ENCODE data around the gene EMILIN3. TPM values are rescaled to one million over a fixed set of nuclear protein-coding genes. Genes with fewer than 3 reads are reported as not detected.

Gene EMILIN3
- polyA plus RNA-seq, 2 of the 4 experiments (the other 2 are of a cell fraction): 0.06 to 0.58 TPM

GRCh38 chr20:41320976-41321375 is 45.6 kb downstream of the EMILIN3 start:
- H3K4me1 ChIP-seq: peaks cover 18% of the 10 kb centered on the region; the same call in 2 of the 3 replicates
- DNase-seq (ENCODE audit: low read depth in 1 of 2, low spot score in 1 of 2): no peak
- POLR2A ChIA-PET: no interaction called here

GRCh38 chr20:41320441-41320840 is 46.2 kb downstream of the EMILIN3 start:
- ChIA-PET CTCF (interaction anchor here (2.1 to 4.5 kb wide), 3 partner anchors 20 to 185 kb away, joined by 7 to 31 read pairs (median 12); partner anchors contain the start of gene LPIN3), POLR2A (no interaction called here)
- ATAC-seq (no peak), DNase-seq (ENCODE audit: low read depth in 1 of 2, low spot score in 1 of 2) (no peak), FAIRE-seq (no peak)
- H3K9me3 ChIP-seq: no peaks in the 10 kb centered on the region
- H3K27ac ChIP-seq: no peak overlapping the region
- TF ChIP-seq EHF (CRISPR knock-in tag; IDR thresholded peaks at IDR 0.05) (no peak), E2F6 (IDR thresholded peaks at IDR 0.05; ENCODE audit: borderline replicate concordance, low read depth) (no peak), FOSB (CRISPR knock-in tag; IDR thresholded peaks at IDR 0.05) (no peak), ZSCAN20 (CRISPR knock-in tag; IDR thresholded peaks at IDR 0.05) (no peak), JUNB (IDR thresholded peaks at IDR 0.05) (no peak), ELK1 (IDR thresholded peaks at IDR 0.05; ENCODE audit: low read depth, low read length) (no peak), POLR2A (IDR thresholded peaks at IDR 0.05; ENCODE audit: low read length) (no peak)
- no peak overlapping the region for H3K4me2 ChIP-seq
- peaks cover 20% of the 10 kb centered on the region; the same call in 2 of the 3 replicates for H3K4me1 ChIP-seq
- no peak overlapping the region for H3K4me3 ChIP-seq

More at GRCh38 chr20:41320976-41321375, 45.6 kb downstream of the EMILIN3 start:
- no peak for FAIRE-seq
- Histone ChIP-seq H3K4me3 (no peak overlapping the region), H3K9me3 (no peaks in the 10 kb centered on the region), H3K4me2 (no peak overlapping the region), H3K27ac (no peak overlapping the region; a peak in 1 of 6 replicates)
- TF ChIP-seq JUN (IDR thresholded peaks at IDR 0.05): no peak
- no peak for TF ChIP-seq RCOR1 (IDR thresholded peaks at IDR 0.05; ENCODE audit: low read depth, low read length)
- TF ChIP-seq PBX3 (IDR thresholded peaks at IDR 0.05): no peak
- no peak for TF ChIP-seq FOSL2 (IDR thresholded peaks at IDR 0.05)
- no peak for TF ChIP-seq FOSL2 (CRISPR knock-in tag; IDR thresholded peaks at IDR 0.05)
- TF ChIP-seq HEYL (CRISPR knock-in tag; IDR thresholded peaks at IDR 0.05): no peak
- CTCF ChIA-PET: interaction anchor here (2.1 to 4.5 kb wide), 3 partner anchors 19 to 186 kb away, joined by 7 to 31 read pairs (median 12); partner anchors contain the start of gene LPIN3
- no peak for ATAC-seq
- WGBS (ENCODE audit: missing lambda C conversion rate): 95% methylated on average over 1 of the region's 1 CpG

GRCh38 chr20:41318271-41318649 is 48.4 kb downstream of the EMILIN3 start:
- Histone ChIP-seq H3K4me3 (peak overlapping the region; percentile 73), H3K27ac (peak overlapping the region; percentile 74 to 87), H3K4me1 (peaks cover 20% of the 10 kb centered on the region; the same call in 2 of the 3 replicates), H3K4me2 (peak overlapping the region; percentile 81), H3K9me3 (no peaks in the 10 kb centered on the region)
- ATAC-seq (no peak), DNase-seq (ENCODE audit: low read depth in 1 of 2, low spot score in 1 of 2) (no peak), FAIRE-seq (no peak)
- ChIA-PET POLR2A (no interaction called here), CTCF (interaction anchor here (1.1 to 3.3 kb wide), 4 partner anchors 17 to 355 kb away, joined by 3 to 19 read pairs (median 4); partner anchors contain the start of gene LPIN3)
- 17% methylated on average over 5 of the region's 5 CpGs for WGBS (ENCODE audit: missing lambda C conversion rate)
- TF ChIP-seq CHD4 (IDR thresholded peaks at IDR 0.05; ENCODE audit: borderline replicate concordance): no peak
- no peak for TF ChIP-seq NFE2L2 (conservative IDR thresholded peaks at IDR 0.05; ENCODE audit: low read length)
- TF ChIP-seq ELK1 (IDR thresholded peaks at IDR 0.05; ENCODE audit: low read depth, low read length): no peak
- TF ChIP-seq HMGXB4 (CRISPR knock-in tag; IDR thresholded peaks at IDR 0.05; ENCODE audit: borderline replicate concordance): no peak
- no peak for TF ChIP-seq JUN (IDR thresholded peaks at IDR 0.05)
- TF ChIP-seq CEBPB (IDR thresholded peaks at IDR 0.05): no peak
- no peak for TF ChIP-seq ZNF302 (CRISPR knock-in tag; IDR thresholded peaks at IDR 0.05)
- TF ChIP-seq HEYL (CRISPR knock-in tag; IDR thresholded peaks at IDR 0.05): no peak
- TF ChIP-seq FOSL2 (IDR thresholded peaks at IDR 0.05): no peak
- no peak for TF ChIP-seq FOSL2 (CRISPR knock-in tag; IDR thresholded peaks at IDR 0.05)
